HG02884 (cell line): ENCODE results near the gene HTRA2.

Source experiments
- ATAC-seq: cut with Tn5 transposase; IDR thresholded peaks from one replicate; pipeline ENCODE4 v1.9.1; 2021; ENCODE audit warnings: mild to moderate bottlenecking, moderate library complexity; ENCODE audit not compliant: unreplicated experiment

HTRA2 gene

DNA sequence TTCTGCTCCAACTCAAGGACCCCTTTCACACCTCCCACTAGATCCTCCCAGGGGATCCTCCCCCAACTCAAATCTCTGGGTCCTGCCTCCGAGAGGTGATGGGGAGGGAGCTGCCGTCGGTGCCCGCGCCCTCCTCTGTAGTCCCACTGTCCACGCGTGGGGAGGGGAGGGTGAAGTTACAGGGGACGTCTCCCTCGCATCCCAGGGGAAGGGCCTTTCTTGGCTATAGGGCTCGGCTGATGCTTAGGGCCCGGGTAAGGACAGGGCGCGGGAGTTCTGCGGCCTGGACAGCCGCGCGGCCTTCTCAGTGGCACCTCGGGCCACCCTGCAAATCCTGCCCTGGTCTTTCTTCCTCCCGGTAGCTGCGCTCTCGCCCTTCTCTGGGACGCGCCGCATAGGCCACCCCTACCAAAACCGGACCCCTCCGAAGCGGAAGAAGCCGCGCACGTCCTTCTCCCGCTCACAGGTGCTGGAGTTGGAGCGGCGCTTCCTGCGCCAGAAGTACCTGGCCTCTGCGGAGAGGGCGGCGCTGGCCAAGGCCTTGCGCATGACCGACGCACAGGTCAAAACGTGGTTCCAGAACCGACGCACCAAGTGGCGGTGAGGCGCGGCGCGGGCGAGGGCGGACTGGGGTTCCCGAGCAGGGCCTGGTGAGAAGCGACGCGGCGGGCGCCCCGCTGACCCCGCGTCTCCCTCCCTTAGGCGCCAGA is 14.3 kb upstream of the HTRA2 start:
- ATAC-seq: no peak

GRCh38 chr2:74515981-74516633 is 13.6 kb upstream of the HTRA2 start:
- peak; percentile 73 for ATAC-seq

DNA sequence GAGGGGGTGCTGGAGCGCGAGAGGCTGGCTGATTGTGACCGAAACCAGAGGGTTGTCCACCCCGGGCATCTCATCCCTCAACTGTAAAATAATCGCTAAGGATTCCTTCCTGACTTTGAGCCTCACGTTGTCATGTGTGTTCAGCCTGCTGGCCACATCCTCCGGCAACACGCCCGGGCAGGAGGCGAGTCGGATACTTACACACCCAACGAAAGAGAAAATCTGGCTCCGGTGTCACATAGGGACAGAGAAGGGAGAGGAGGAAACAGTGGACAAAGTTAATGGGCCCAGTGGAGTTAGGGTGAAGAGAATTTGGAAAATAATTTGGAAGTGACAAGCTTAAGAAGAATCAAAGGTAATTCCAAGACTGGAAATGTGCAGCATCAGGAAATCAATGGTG is 13.1 kb upstream of the HTRA2 start:
- ATAC-seq: no peak

GRCh38 chr2:74522516-74522915 is 7.2 kb upstream of the HTRA2 start:
- no peak for ATAC-seq

DNA sequence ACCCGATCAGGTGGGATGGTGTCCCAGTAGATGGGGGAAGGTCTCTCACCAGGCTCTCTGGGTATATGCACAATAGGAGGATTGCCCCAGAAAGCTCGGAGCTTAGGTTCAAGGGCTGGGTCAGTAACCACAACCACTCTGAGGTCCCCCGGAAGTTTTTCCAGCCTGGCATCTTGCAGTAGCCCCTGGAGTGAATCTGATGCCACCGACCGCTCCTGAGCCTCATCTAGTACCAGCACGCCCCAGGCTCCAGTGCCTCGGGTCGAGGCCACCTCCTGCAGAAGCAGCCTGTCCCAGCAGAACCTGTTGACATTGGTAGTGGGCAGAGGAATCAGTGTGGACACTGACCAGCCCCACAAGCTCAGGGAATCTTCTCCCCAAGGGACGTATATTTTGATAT is 5.7 kb upstream of the HTRA2 start:
- no peak for ATAC-seq

- no peak for ATAC-seq
These were observed 4.6 kb upstream of the HTRA2 start for GRCh38 chr2:74524955-74525716.

DNA sequence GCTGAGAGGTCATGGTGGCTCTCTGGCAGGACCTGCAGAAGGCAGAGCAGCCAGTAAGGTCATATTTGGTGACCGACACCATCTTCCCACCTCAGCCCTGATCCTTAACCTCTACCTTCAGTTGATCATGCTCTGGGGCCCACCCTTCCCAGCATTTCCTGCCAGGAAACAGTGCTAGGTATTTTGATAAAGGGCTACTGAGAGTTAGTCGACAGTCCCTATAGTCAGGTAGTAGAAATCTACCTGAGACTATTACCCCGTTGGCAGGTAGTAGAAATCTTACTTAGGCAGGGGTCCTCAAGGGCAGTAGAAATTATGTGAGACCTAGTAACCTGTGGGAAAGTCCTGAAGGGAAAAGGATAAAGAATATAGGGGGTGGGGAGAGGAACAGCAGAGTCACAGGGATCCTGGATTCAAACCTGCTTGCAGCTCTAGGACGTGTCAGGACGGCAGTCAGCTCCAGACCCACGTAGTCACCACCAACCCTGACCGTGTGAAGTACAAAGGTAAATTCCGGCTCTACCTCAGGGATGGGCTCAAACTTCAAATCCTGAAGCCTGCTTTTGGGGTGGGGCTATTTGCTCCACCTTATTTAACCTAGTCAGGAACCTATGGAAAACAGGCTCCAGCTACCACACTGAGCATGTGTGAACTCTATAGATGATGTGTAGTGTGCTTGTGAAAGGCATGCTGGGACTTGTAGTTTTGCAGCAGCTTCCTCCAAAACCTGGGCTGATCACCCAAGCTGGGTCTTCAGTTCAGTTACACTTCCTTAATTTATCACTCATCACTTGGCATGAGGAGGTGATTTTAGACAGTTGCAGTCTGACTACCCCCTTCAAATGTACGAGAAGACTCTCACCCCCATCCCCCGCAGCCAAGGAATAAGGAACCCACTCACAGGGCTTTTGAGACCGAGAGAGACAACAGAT is 3.8 kb upstream of the HTRA2 start, which contains the start of gene DQX1:
Gene DQX1 (minus strand): TSS at position 515 of the 932 bp plus-strand sequence. CDS start 502 bp downstream, at position 13.
- ATAC-seq: no peak

- ATAC-seq: no peak
These were observed 3.0 kb upstream of the HTRA2 start for GRCh38 chr2:74526649-74527230.

- no peak for ATAC-seq
These were observed 2.0 kb upstream of the HTRA2 start for GRCh38 chr2:74527741-74528140.

- ATAC-seq: peak; percentile 3
These were observed 955 bp upstream of the HTRA2 start for GRCh38 chr2:74528600-74529356.

GRCh38 chr2:74530239-74531187 is 780 bp downstream of the HTRA2 start:
- no peak for ATAC-seq

DNA sequence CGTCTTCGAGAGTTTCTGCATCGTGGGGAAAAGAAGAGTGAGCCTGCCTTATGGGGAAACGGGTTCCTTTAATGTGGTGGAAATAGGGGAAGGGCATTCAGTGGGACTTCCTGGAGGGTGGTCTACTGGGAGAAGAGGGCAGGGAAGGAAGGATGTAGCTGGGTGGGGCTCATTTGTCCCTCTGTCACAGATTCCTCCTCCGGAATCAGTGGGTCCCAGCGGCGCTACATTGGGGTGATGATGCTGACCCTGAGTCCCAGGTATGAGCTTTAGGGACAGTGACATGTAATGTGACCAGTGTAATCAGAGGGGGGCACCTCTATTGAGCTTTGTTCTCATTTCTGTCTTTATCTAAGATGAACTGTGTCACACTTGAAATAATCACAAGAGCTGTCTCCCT is 1.9 kb downstream of the HTRA2 start:
- ATAC-seq: no peak

DNA sequence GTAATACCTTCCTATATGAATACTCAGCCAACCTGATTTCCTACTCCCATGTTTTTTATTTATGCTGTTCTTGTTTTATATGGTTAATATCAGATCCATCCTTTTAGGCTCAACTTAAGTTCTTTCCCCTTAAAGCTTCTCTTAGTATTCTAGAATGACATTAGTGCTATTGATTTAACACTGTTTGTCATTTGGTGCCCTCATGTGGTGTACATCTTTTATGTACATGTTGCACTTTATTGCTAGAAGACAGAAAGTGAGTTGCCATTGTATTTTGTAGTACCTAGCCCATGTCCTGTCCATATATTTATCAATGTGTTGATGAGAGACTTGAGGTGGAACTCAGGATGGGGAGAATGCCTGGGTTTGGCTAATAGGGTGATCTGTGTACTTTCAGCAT is 2.5 kb downstream of the HTRA2 start:
- ATAC-seq: no peak

- ATAC-seq: no peak
These were observed 3.7 kb downstream of the HTRA2 start for GRCh38 chr2:74533464-74533863.

DNA sequence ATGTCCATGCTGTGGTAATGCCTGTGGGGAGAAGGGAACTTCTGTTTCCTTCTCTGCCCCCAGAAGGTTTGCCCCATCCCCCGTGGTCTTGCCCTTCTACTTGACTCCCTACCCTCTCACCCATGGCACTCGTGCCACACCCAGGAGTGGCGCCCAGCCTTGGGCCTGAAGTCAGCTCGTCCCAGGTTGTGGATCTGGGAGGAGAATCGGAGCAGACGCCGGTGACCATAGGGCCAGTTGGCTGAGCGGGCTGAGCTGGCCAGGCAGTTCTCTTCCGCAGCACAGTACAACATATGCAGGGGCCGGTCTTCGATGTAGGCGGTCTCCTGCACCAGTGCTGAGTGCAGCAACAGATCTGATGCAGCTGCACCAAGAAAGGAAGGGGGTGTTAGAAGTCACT is 4.7 kb downstream of the HTRA2 start:
- ATAC-seq: no peak

DNA sequence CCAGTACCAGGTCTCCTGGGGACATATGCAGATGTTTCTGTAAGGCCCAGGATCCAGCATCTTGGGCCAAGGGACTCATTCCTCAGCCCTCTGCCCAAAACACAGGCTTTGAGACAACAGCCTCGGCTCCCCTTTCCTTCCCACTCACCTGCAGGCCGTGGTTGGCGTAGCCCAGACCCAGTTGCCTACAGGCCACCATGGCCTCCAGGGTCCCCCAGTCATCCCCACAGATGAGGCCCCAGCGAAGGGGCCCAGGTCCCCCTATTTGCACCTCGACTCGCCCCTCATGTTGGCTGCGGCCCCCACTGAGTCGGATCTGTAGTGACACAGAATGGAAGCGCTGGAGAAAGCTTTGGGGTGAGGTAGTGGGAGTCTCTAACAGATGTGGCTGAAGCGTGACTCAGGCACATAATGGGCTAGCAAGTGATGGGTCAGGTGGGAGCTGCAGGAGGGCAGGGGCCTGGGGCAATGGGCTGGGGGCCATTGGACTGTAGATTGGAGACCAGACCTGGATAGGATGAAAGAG is 5.8 kb downstream of the HTRA2 start:
- no peak for ATAC-seq

DNA sequence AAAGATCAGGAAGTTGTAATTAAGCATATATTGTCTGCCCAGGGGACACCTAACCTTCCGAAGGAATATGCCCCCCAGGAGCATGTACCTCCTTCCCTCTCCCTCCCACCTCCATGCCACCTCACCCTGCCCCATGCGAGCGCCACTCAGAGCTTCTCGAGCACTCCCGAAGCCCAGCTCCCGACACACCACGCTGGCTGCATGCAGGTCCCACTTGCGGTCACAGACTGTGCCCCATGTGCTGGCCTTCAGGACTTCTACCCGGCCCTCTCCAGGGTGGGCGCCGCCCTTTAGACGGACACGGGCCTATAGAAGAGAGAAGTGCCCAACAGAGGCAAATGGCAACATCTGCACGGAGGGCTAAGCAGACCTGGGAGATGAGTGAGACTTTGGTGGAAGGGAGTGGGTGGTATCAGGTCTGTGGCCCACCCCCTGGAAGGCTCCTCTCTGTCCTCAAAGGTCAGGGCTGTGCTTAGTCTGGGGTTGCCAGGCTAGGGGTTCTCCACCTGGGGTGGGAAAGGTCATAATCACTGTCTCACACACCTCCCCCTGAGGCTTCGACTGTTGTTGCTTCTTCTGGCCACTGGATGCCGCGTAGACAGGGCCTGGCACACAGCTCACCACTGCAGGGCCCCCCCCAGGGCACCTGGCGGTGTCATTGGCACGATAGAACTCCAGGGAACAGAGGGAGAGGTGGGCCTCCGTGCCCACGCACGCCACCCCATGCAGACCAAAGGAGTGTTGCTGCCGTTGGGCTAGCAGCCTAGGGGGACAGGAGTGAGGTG is 6.6 kb downstream of the HTRA2 start:
- no peak for ATAC-seq

DNA sequence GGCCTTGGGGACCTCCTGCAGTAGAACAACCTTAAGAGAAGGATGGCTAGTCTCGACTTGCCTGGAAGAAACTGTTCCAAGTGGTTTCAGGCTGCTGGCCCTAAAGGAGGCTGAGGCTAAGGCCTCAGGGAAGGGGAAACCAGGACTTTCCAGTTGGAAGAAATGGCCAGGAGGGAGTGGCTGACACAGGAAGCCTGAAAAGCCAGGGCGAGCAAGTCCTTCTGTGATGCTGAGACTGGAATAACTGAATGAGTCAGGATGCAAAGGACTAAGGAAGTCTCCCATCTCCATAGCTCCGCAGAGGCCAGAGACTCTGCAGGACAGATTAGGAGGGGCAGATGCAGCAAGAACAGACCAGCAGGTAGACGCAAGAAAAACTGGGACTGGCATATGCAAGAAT is 7.4 kb downstream of the HTRA2 start:
- no peak for ATAC-seq
